Measurements from ENCODE around the gene PTPRS.

GRCh38 chr19:5361407-5361806 lies 20.8 kb upstream of the PTPRS start:
- TF ChIP-seq EZH2 (IDR thresholded peaks at IDR 0.05; ENCODE audit: borderline replicate concordance, low read depth, low read length, poor library complexity, severe bottlenecking) (no peak), CTCF (conservative IDR thresholded peaks at IDR 0.05; ENCODE audit: low read depth, low read length) (no peak)

All from A673 (cell line).